ENCODE measurements around the gene LTBP1.

GRCh38 chr2:33009249-33009648, 62.5 kb downstream of the LTBP1 start:
- TF ChIP-seq CTCF (IDR thresholded peaks at IDR 0.05) (no peak), POLR2A (IDR thresholded peaks at IDR 0.05) (no peak), POLR2AphosphoS5 (IDR thresholded peaks at IDR 0.05; ENCODE audit: insufficient read depth in 1 of 2, low read depth in 1 of 2) (no peak)

All from vagina (tissue), 2 donors.